HG02840 (cell line): ENCODE measurements around the gene SBNO2.

Experiments used
- ATAC-seq: cut with Tn5 transposase; IDR thresholded peaks from one replicate; pipeline ENCODE4 v1.9.1; 2021; ENCODE audit warnings: mild to moderate bottlenecking, moderate library complexity, moderate number of reproducible peaks; ENCODE audit not compliant: unreplicated experiment, low FRiP score

Gene SBNO2

GRCh38 chr19:1079566-1080111 lies 94.4 kb downstream of the SBNO2 start:
- ATAC-seq, result no peak

DNA sequence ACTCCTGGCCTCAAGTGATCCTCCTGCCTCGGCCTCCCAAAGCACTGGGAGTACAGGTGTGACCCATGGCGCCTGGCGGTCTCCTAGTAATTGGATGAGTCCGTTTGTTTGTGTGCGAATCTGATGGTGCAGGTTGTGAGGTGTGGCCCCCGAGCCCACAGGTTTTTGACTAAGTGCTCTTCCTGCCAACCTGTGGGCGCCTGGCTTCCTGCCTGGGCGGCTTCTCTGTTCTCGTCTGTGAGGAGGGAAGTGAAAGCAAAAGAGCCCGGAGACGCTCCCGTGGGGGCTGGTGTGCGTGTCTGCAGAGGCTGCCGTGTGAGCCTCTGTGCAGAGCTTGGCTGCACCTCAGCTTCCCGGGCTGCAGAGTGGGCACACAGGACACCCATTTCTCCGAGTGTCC lies 97.1 kb downstream of the SBNO2 start:
- ATAC-seq, result peak; percentile 46

GRCh38 chr19:1076046-1076386 lies 98.1 kb downstream of the SBNO2 start:
- no peak for ATAC-seq

GRCh38 chr19:1074544-1075283 lies 99.4 kb downstream of the SBNO2 start:
- ATAC-seq, result no peak

- no peak for ATAC-seq
Measured at GRCh38 chr19:1073956-1074517, 100.0 kb downstream of the SBNO2 start.

DNA sequence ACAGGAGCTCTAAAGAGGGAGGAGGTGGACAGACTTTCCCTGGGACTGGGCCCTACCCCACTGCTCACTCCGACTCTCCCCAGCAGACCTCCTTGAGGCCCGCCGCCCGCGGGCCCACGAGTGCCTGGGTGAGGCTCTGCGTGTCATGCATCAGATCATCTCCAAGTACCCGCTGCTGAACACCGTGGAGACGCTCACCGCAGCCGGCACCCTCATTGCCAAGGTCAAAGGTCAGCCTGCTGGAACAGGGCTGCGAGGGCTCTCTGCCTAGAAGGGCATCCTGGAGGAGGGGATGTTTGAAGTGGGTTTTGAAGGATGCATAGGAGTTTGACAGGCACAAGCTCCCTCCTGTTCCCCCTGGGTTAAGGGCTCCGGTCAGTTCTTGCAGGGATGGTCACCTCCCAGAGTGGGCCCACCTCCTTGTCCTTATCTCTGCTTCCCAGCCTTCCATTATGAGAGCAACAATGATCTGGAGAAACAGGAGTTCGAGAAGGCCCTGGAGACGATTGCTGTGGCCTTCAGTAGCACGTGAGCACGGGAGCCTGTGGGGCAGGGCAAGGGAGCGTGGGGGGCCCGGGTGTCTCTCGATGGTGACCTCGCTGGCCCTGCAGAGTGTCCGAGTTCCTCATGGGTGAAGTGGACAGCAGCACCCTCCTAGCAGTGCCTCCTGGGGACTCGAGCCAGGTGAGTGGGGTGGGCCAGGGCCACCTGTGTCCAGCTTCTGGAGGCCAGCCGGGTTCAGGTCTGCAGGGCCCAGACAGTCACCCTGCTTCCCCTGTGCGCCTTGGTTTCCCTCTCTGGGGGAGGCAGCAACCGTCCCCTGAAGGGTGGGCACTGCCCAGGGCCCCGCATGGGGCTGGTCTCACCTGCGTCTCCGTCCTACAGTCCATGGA lies 100.8 kb downstream of the SBNO2 start:
- ATAC-seq, result no peak

- ATAC-seq, result no peak
Measured at GRCh38 chr19:1072371-1073015, 101.6 kb downstream of the SBNO2 start.

DNA sequence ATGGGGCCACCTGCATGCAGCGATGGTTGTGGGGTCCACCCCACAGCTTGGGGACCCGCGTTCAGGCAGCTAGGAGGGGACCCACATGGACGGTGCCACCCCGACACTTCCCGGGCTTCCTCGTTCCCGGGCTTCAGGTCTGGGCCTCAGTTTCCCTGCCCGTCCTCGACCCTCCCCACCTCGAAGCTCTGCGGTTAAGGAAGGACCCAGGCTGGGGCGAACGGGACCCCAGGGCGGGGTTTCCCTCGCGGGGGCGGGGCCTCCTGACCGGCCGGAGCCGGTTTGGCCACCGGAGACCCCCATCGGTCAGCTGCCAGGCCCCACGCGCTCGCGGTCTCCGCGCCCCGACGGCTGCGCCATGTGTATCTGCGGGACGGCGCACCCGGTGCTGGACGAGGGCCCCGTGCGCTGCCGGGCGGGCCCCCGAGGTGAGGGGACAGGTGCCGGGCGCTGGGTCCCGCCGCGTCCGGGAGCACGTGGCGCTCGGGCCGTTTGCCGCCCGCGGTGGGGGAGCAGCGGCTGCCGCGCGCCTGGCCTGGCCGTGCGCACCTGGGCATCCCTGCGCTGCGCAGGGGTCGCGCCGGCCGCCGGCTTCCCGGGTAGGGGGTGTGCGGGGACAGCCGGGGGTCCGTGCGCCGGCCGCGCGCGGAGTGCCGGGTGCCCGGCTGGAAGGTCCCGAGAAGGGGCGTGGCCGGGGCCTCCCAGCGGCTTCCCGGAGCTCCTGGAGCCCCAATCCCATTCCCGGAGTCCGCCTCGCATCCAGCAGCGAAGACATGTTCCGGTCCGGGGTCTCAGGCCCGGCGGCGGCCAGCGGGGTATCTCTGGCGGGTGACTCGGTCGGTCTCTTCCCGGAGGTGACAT lies 102.9 kb downstream of the SBNO2 start:
- no peak for ATAC-seq

- no peak for ATAC-seq
Measured at GRCh38 chr19:1070576-1070930, 103.5 kb downstream of the SBNO2 start.

DNA sequence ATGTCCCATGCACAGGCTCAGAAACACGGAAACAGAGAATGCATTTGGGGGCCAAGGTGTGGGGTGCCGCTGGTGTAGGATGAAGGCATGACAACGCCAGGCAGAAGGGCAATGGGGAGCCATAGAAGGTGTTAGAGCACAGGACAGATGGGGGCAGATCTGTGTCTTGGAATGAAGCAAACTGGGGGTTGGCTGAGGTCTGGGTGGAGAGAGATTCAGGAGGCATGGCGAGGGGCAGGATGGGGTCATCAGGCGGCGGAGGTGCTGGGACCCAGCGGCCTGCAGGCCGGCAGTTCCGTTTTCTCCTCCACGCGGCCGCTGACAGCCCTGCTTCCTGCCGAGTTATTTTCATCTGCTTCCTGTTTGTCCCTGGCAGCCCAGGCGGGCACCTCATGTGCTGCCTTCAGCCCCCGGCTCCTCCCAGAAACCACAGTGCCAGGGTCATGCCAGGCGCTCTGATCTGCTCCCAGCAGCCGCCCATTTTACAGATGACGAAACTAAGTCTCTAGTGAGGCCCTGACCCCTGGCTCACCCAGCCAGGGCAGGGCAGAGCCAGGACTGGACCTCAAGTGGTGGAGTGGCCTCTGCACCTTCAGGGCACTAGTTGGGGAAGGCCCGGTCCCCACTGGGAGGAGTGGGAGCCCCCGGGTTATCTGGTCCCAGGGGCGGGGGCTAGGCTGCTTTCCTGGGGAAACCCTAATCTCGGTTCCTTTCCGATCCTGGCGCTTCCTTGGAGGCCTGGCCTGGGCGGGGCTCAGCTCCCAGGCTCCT lies 104.9 kb downstream of the SBNO2 start:
- ATAC-seq, result no peak

GRCh38 chr19:1068009-1069001 lies 105.8 kb downstream of the SBNO2 start:
- ATAC-seq, result no peak

GRCh38 chr19:1067341-1067957 lies 106.6 kb downstream of the SBNO2 start:
- no peak for ATAC-seq

DNA sequence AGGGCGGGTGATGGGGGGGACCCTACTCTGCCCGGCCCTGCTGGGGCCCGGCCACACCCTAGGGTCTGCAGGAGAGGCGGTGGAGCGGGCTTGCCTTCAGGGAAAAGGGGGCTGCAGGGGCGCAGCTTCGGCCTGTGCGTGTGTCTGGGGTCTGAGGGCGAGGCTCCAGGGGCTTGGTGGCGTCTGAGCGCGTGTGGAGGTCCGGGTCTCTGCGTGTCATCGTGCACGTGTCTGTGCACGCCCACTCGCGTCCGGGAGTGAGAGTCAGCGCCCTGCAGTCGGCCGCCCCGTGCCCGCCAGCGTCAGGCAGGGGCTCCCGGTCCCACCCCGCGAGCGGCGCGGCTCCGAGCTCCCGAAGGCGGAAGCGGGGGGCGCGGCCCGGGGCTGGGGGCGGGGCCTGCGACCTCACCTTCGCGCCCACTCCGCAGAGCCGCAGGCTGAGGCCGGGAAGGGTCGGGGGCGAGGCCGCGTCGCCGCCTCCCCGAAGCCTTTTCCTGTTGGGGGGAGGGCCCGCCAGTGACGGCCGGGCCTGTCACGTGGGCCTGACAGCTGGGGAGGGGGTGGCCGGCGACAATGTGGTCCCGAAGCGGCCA lies 107.2 kb downstream of the SBNO2 start, which contains the start of gene ARHGAP45:
TSS of gene ARHGAP45 (plus strand) at position 420 of the 593 bp plus-strand sequence. CDS start 239 bp downstream, outside the sequence.
- no peak for ATAC-seq

- no peak for ATAC-seq
Measured at GRCh38 chr19:1066251-1066747, 107.8 kb downstream of the SBNO2 start.

DNA sequence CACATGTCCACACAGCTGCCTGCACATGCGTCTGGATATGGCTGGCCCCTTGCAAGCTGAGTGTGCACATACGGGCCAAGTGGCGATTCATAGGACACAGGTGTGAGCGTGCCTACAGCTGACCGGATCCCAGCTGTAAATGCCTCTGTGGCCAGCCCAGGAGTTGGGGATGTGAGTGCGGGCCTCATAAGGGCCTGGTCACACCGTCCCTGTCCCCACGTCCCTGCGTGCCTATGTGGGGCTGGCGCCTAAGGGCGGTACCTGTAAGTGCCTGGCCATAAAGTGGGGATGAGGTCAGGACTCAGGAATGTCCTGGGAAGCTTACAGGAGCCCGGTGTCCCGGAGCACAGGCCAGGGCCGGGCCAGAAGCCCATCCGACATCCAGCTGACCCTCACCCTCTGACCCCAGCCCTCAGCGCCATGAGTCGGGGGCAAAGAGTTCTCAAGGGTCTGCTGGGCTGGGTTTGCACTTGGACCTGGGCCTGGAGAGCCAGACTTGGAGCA lies 108.4 kb downstream of the SBNO2 start:
- ATAC-seq, result no peak
